ENCODE results near the gene ITIH3.

- TF ChIP-seq CTCF (IDR thresholded peaks at IDR 0.05) (no peak), POLR2A (IDR thresholded peaks at IDR 0.05) (peak; percentile 66)
Measured at GRCh38 chr3:52775877-52776276, 18.7 kb upstream of the ITIH3 start.
